HCT116 (cell line): ENCODE results near the gene RNF148.

ENCODE experiments used
- ATF3 ChIP-seq: IDR thresholded peaks from 2 replicates; pipeline ENCODE4 v1.6.1; 2012
- CTCF ChIP-seq, 3 experiments: fragments of 200-600 bp in 1 of 3; sonication (generic) in 1 of 3; IDR thresholded peaks in 2 of 3; conservative IDR thresholded peaks in 1 of 3; 2 replicates each; pipeline ENCODE4 v1.5.1; 2012 to 2017; ENCODE audit warnings: low read depth in 2 of 3, low read length in 2 of 3, antibody characterized with exemption in 1 of 3, borderline replicate concordance in 1 of 3, control low read depth in 1 of 3, mild to moderate bottlenecking in 1 of 3, mixed read lengths in 1 of 3, mixed run types in 1 of 3, moderate library complexity in 1 of 3; ENCODE audit not compliant: insufficient read depth in 1 of 3
- EGR1 ChIP-seq: IDR thresholded peaks from 2 replicates; pipeline ENCODE4 v1.6.1; 2012; ENCODE audit warnings: low read depth
- ELF1 ChIP-seq: IDR thresholded peaks from 2 replicates; pipeline ENCODE4 v1.6.1; 2012; ENCODE audit warnings: low read depth, borderline replicate concordance
- EZH2 ChIP-seq: fragments of 200-600 bp; sonication (generic); IDR thresholded peaks from 2 replicates; pipeline ENCODE4 v1.6.1; 2017; ENCODE audit warnings: antibody characterized with exemption, mixed run types
- EZH2phosphoT487 ChIP-seq: fragments of 200-600 bp; IDR thresholded peaks from 2 replicates; pipeline ENCODE4 v1.6.1; 2018; ENCODE audit warnings: antibody characterized with exemption, borderline replicate concordance
- JUND ChIP-seq: IDR thresholded peaks from 2 replicates; pipeline ENCODE4 v1.6.1; 2012
- POLR2A ChIP-seq: IDR thresholded peaks from 2 replicates; pipeline ENCODE4 v1.7.0; 2011; ENCODE audit warnings: borderline replicate concordance; ENCODE audit not compliant: insufficient read depth, insufficient read length; ENCODE audit errors: extremely low read depth
- POLR2AphosphoS5 ChIP-seq: IDR thresholded peaks from 2 replicates; pipeline ENCODE4 v1.6.1; 2011; ENCODE audit warnings: mild to moderate bottlenecking, low read depth, low read length, moderate library complexity
- TF ChIP-seq, protein P1 (sequence below): IDR thresholded peaks from 2 replicates; pipeline ENCODE4 v1.6.1; 2012
- TF ChIP-seq, protein P2 (sequence below): IDR thresholded peaks from 2 replicates; pipeline ENCODE4 v1.6.1; 2012; ENCODE audit warnings: low read depth

- no peak for TF ChIP-seq ELF1
- no peak for TF ChIP-seq JUND
- no peak for TF ChIP-seq CTCF (IDR thresholded peaks at IDR 0.05 in 2 of 3, conservative IDR thresholded peaks at IDR 0.05 in 1 of 3; ENCODE audit: borderline replicate concordance in 1 of 3, insufficient read depth in 1 of 3, low read depth in 2 of 3, low read length in 2 of 3)
- TF ChIP-seq ATF3: no peak
- TF ChIP-seq POLR2AphosphoS5: no peak
- TF ChIP-seq EZH2phosphoT487: no peak
- TF ChIP-seq POLR2A: no peak
- TF ChIP-seq EZH2: no peak
- TF ChIP-seq, protein P1, sequence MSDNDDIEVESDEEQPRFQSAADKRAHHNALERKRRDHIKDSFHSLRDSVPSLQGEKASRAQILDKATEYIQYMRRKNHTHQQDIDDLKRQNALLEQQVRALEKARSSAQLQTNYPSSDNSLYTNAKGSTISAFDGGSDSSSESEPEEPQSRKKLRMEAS: no peak
- TF ChIP-seq, protein P2, sequence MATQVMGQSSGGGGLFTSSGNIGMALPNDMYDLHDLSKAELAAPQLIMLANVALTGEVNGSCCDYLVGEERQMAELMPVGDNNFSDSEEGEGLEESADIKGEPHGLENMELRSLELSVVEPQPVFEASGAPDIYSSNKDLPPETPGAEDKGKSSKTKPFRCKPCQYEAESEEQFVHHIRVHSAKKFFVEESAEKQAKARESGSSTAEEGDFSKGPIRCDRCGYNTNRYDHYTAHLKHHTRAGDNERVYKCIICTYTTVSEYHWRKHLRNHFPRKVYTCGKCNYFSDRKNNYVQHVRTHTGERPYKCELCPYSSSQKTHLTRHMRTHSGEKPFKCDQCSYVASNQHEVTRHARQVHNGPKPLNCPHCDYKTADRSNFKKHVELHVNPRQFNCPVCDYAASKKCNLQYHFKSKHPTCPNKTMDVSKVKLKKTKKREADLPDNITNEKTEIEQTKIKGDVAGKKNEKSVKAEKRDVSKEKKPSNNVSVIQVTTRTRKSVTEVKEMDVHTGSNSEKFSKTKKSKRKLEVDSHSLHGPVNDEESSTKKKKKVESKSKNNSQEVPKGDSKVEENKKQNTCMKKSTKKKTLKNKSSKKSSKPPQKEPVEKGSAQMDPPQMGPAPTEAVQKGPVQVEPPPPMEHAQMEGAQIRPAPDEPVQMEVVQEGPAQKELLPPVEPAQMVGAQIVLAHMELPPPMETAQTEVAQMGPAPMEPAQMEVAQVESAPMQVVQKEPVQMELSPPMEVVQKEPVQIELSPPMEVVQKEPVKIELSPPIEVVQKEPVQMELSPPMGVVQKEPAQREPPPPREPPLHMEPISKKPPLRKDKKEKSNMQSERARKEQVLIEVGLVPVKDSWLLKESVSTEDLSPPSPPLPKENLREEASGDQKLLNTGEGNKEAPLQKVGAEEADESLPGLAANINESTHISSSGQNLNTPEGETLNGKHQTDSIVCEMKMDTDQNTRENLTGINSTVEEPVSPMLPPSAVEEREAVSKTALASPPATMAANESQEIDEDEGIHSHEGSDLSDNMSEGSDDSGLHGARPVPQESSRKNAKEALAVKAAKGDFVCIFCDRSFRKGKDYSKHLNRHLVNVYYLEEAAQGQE: no peak
- no peak for TF ChIP-seq EGR1
Observed at GRCh38 chr7:122736183-122736582, 33.5 kb upstream of the RNF148 start.
